HepG2 (cell line): ENCODE measurements around the gene CASKIN1. TPM values are rescaled to one million over a fixed set of nuclear protein-coding genes. Genes with fewer than 3 reads are reported as not detected.

ENCODE experiments used
- AKAP8 ChIP-seq: sonication (generic); formaldehyde crosslinking; IDR thresholded peaks from 2 replicates; pipeline ENCODE4 v1.5.1; 2020; ENCODE audit warnings: mild to moderate bottlenecking, missing genetic modification reagents
- CEBPB ChIP-seq: IDR thresholded peaks from 2 replicates; pipeline ENCODE4 v1.6.1; 2011; ENCODE audit warnings: low read depth, low read length, improper control_type of control experiment, borderline replicate concordance
- EHMT2 ChIP-seq: fragments of 200-600 bp; sonication (generic); IDR thresholded peaks from 2 replicates; pipeline ENCODE4 v1.7.0; 2017; ENCODE audit warnings: antibody characterized with exemption, low read depth, low read length, borderline replicate concordance
- HOXA3 ChIP-seq: sonication (generic); formaldehyde crosslinking; IDR thresholded peaks from 2 replicates; pipeline ENCODE4 v1.5.0; 2020; ENCODE audit warnings: missing genetic modification reagents
- HOXD1 ChIP-seq: sonication (generic); formaldehyde crosslinking; IDR thresholded peaks from 2 replicates; pipeline ENCODE4 v1.5.0; 2020; ENCODE audit warnings: missing genetic modification reagents
- NR3C1 ChIP-seq: sonication (generic); formaldehyde crosslinking; IDR thresholded peaks from 2 replicates; pipeline ENCODE4 v1.4.0; 2020; ENCODE audit warnings: missing genetic modification reagents
- SALL1 ChIP-seq: sonication (generic); formaldehyde crosslinking; IDR thresholded peaks from 2 replicates; pipeline ENCODE4 v1.8.0; 2022; ENCODE audit warnings: mild to moderate bottlenecking, missing genetic modification reagents
- WIZ ChIP-seq: sonication (generic); formaldehyde crosslinking; IDR thresholded peaks from 2 replicates; pipeline ENCODE4 v1.5.1; 2020; ENCODE audit warnings: mild to moderate bottlenecking, missing genetic modification reagents
- ZNF138 ChIP-seq: sonication (generic); formaldehyde crosslinking; IDR thresholded peaks from 2 replicates; pipeline ENCODE4 v1.5.0; 2020; ENCODE audit warnings: mild to moderate bottlenecking, low read depth, missing genetic modification reagents
- ZNF382 ChIP-seq: sonication (generic); formaldehyde crosslinking; IDR thresholded peaks from 2 replicates; pipeline ENCODE4 v1.5.0; 2020; ENCODE audit warnings: missing genetic modification reagents, mild to moderate bottlenecking, borderline replicate concordance
- ZNF546 ChIP-seq: sonication (generic); formaldehyde crosslinking; conservative IDR thresholded peaks from 2 replicates; pipeline ENCODE4 v1.8.1; 2023; ENCODE audit warnings: mild to moderate bottlenecking, missing genetic modification reagents
- ZNF772 ChIP-seq: sonication (generic); formaldehyde crosslinking; IDR thresholded peaks from 2 replicates; pipeline ENCODE4 v1.5.0; 2020; ENCODE audit warnings: mild to moderate bottlenecking, missing genetic modification reagents
- ZSCAN21 ChIP-seq: sonication (generic); formaldehyde crosslinking; IDR thresholded peaks from 2 replicates; pipeline ENCODE4 v1.8.0; 2022; ENCODE audit warnings: mild to moderate bottlenecking, missing genetic modification reagents, moderate library complexity, borderline replicate concordance
- polyA plus RNA-seq, 8 experiments: library from polyadenylated mRNA; depleted of rRNA in 3 of 8; stranded (reverse) in 7 of 8; unstranded in 1 of 8; fragments of >200 nt; fragmentation: Illumina TruSeq in 4 of 8; extraction: Trizol in 4 of 8; gene quantifications; 2 replicates each; pipeline versions ENCODE4 v1.2.1 to v1.2.3, GENCODE V29; 2011 to 2016; ENCODE audit warnings: low read depth in 4 of 8, missing spikeins in 1 of 8, mixed read lengths in 1 of 8; ENCODE audit not compliant: insufficient read depth in 1 of 8
- total RNA-seq, 5 experiments: library from RNA; depleted of rRNA; stranded (reverse); fragments of >200 nt; fragmentation: Illumina TruSeq; extraction: Trizol; gene quantifications; 2 replicates each; pipeline ENCODE4 v1.2.3, GENCODE V29; 2016; ENCODE audit warnings: low read depth in 1 of 5
- TF ChIP-seq, protein P1 (sequence below): IDR thresholded peaks from 2 replicates; pipeline ENCODE4 v1.6.1; 2012; ENCODE audit warnings: low read depth, low read length, improper control_type of control experiment
- TF ChIP-seq, protein P2 (sequence below): sonication (generic); formaldehyde crosslinking; IDR thresholded peaks from 2 replicates; pipeline ENCODE4 v1.4.0; 2020; ENCODE audit warnings: mild to moderate bottlenecking, missing genetic modification reagents
- TF ChIP-seq, protein P3 (sequence below): sonication (generic); formaldehyde crosslinking; IDR thresholded peaks from 2 replicates; pipeline ENCODE4 v1.5.0; 2020; ENCODE audit warnings: mild to moderate bottlenecking, missing genetic modification reagents, borderline replicate concordance
- TF ChIP-seq, protein P4 (sequence below), 2 experiments: sonication (generic) in 1 of 2; formaldehyde crosslinking in 1 of 2; IDR thresholded peaks; 2 replicates each; pipeline versions ENCODE4 v1.5.1 to v1.6.1; 2011 to 2020; ENCODE audit warnings: borderline replicate concordance in 1 of 2, low read depth in 1 of 2, low read length in 1 of 2, mild to moderate bottlenecking in 1 of 2, missing genetic modification reagents in 1 of 2, moderate library complexity in 1 of 2

Gene CASKIN1
- total and polyA plus RNA-seq, 2 of the 13 experiments (the other 11 are each of a cell fraction or from before 2014, with no cell fraction given): 1.2 to 2.2 TPM

DNA sequence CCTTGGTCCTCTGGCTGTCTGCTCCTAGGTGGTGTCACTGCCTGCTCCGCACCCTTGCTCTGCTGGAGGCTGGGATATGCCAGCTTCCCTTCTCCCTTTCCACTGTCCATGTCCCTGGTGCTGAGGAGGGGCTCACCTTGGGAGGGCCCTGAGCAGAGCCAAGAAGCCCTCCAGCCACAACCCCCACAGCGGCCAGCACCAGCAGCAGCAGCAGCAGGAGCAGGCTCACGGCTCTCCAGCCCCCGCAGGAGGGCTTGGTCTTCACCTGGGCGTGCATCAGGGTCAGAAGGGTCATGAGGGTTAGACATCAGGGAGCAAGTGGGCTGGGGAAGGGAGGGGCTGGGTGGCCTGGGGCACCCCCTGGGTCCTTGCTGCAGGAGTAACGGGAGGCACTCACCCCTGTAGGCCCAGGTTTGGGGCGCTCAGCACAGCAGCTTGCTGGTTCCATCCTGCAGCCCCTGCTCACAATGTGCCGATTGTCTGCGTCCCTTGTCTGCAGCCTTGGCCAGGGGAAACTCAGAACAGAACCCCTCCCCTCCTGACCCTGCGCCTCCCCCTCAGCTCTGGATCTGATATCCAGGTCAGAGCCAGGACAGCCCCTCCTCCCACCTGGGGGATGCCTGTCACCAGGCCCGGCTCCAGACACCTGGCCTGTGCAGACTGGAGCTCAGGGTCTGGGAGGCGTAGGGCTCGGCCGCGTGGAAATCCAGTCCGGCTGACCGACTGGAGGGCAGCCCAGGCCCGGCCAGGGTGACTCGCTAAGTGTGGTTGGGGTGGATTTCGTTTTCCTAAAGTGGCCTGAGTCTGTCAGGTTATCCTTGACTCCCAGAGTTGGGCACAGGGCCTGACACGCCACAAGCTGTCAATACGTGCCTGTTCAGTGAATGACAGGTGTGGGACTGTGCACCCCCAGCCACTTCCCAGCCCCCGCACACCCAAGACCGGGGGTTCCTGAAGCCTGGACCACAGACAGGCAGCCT lies 14.3 kb upstream of the CASKIN1 start, which contains the start of gene BRICD5 (continued):
- peak; percentile 98 for TF ChIP-seq AKAP8 (CRISPR knock-in tag)
- TF ChIP-seq ZSCAN21 (CRISPR knock-in tag): peak; percentile 67; the same call in 1 of the 2 replicates
- TF ChIP-seq, protein P1, sequence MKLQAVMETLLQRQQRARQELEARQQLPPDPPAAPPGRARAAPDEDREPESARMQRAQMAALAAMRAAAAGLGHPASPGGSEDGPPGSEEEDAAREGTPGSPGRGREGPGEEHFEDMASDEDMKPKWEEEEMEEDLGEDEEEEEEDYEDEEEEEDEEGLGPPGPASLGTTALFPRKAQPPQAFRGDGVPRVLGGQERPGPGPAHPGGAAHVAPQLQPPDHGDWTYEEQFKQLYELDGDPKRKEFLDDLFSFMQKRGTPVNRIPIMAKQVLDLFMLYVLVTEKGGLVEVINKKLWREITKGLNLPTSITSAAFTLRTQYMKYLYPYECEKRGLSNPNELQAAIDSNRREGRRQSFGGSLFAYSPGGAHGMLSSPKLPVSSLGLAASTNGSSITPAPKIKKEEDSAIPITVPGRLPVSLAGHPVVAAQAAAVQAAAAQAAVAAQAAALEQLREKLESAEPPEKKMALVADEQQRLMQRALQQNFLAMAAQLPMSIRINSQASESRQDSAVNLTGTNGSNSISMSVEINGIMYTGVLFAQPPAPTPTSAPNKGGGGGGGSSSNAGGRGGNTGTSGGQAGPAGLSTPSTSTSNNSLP: no peak
- TF ChIP-seq EHMT2: no peak
- TF ChIP-seq, protein P2, sequence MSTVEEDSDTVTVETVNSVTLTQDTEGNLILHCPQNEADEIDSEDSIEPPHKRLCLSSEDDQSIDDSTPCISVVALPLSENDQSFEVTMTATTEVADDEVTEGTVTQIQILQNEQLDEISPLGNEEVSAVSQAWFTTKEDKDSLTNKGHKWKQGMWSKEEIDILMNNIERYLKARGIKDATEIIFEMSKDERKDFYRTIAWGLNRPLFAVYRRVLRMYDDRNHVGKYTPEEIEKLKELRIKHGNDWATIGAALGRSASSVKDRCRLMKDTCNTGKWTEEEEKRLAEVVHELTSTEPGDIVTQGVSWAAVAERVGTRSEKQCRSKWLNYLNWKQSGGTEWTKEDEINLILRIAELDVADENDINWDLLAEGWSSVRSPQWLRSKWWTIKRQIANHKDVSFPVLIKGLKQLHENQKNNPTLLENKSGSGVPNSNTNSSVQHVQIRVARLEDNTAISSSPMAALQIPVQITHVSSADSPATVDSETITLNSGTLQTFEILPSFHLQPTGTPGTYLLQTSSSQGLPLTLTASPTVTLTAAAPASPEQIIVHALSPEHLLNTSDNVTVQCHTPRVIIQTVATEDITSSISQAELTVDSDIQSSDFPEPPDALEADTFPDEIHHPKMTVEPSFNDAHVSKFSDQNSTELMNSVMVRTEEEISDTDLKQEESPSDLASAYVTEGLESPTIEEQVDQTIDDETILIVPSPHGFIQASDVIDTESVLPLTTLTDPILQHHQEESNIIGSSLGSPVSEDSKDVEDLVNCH: no peak
- no peak for TF ChIP-seq HOXD1 (CRISPR knock-in tag)
- TF ChIP-seq WIZ (CRISPR knock-in tag): no peak
- TF ChIP-seq HOXA3 (CRISPR knock-in tag): no peak
- TF ChIP-seq SALL1 (CRISPR knock-in tag): no peak; the same call in 1 of the 2 replicates
- TF ChIP-seq, protein P3, sequence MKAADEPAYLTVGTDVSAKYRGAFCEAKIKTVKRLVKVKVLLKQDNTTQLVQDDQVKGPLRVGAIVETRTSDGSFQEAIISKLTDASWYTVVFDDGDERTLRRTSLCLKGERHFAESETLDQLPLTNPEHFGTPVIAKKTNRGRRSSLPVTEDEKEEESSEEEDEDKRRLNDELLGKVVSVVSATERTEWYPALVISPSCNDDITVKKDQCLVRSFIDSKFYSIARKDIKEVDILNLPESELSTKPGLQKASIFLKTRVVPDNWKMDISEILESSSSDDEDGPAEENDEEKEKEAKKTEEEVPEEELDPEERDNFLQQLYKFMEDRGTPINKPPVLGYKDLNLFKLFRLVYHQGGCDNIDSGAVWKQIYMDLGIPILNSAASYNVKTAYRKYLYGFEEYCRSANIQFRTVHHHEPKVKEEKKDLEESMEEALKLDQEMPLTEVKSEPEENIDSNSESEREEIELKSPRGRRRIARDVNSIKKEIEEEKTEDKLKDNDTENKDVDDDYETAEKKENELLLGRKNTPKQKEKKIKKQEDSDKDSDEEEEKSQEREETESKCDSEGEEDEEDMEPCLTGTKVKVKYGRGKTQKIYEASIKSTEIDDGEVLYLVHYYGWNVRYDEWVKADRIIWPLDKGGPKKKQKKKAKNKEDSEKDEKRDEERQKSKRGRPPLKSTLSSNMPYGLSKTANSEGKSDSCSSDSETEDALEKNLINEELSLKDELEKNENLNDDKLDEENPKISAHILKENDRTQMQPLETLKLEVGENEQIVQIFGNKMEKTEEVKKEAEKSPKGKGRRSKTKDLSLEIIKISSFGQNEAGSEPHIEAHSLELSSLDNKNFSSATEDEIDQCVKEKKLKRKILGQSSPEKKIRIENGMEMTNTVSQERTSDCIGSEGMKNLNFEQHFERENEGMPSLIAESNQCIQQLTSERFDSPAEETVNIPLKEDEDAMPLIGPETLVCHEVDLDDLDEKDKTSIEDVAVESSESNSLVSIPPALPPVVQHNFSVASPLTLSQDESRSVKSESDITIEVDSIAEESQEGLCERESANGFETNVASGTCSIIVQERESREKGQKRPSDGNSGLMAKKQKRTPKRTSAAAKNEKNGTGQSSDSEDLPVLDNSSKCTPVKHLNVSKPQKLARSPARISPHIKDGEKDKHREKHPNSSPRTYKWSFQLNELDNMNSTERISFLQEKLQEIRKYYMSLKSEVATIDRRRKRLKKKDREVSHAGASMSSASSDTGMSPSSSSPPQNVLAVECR (CRISPR knock-in tag): peak; percentile 40; the same call in 1 of the 2 replicates
- TF ChIP-seq NR3C1 (CRISPR knock-in tag): no peak
- no peak for TF ChIP-seq ZNF138
- TF ChIP-seq, protein P4, sequence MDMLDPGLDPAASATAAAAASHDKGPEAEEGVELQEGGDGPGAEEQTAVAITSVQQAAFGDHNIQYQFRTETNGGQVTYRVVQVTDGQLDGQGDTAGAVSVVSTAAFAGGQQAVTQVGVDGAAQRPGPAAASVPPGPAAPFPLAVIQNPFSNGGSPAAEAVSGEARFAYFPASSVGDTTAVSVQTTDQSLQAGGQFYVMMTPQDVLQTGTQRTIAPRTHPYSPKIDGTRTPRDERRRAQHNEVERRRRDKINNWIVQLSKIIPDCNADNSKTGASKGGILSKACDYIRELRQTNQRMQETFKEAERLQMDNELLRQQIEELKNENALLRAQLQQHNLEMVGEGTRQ (IDR thresholded peaks at IDR 0.05; ENCODE audit: low read depth, low read length): no peak
- TF ChIP-seq, protein P4 (CRISPR knock-in tag; IDR thresholded peaks at IDR 0.05; ENCODE audit: borderline replicate concordance): no peak
- no peak for TF ChIP-seq ZNF772 (CRISPR knock-in tag)
- no peak for TF ChIP-seq ZNF382
- TF ChIP-seq CEBPB: no peak
- no peak for TF ChIP-seq ZNF546 (CRISPR knock-in tag)
